Thyroid gland (tissue), 4 donors: ENCODE measurements around the gene ABCC8.

Experiments used
- CTCF ChIP-seq, 6 experiments: fragments of 200-600 bp in 3 of 6; fragments of 450-650 bp in 3 of 6; sonication (generic) in 3 of 6; IDR thresholded peaks; one replicate each; pipeline ENCODE4 v1.5.1; 2016 to 2019; ENCODE audit warnings: antibody characterized with exemption in 6 of 6, mild to moderate bottlenecking in 2 of 6, inconsistent platforms in 1 of 6, moderate library complexity in 1 of 6
- POLR2A ChIP-seq, 2 donors: fragments of 450-650 bp; IDR thresholded peaks; one replicate each; pipeline ENCODE4 v1.6.1; 2017; ENCODE audit warnings: antibody characterized with exemption in 2 of 2, mild to moderate bottlenecking in 2 of 2, moderate library complexity in 1 of 2

DNA sequence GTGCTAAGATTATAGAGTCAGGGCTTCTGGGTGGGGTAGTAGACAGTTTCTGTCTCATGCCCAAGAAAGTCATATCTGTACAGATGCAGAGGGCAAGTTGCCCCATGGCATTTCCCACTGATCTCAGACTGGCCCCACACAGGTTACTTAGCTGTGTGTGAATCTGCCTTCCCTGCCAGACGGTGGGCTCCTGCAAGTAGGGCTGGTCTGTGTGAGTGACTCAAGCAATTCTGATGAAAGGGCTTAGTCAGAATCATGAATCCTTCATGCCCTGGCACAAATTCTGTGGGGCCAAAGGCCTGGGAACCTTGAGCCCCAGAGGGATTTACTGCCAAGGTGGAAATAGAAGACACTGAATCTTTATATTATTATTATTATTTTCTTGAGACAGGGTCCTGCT, 37.2 kb upstream of the ABCC8 start:
- TF ChIP-seq CTCF (IDR thresholded peaks at IDR 0.05): no peak
- TF ChIP-seq POLR2A (IDR thresholded peaks at IDR 0.05): no peak
